Limb (tissue), 2 donors: ENCODE data around the gene LINC00632.
"Not testable (repeated sequence)": the region's sequence is repeated elsewhere in the genome, so short reads cannot be mapped to it uniquely, and the experiment has no call there.

Source experiments
- DNase-seq, 2 donors: peaks; one replicate each; pipeline ENCODE4 v3.0.0-alpha.2; 2016; ENCODE audit errors: extremely low spot score in 2 of 2

Gene LINC00632

DNA sequence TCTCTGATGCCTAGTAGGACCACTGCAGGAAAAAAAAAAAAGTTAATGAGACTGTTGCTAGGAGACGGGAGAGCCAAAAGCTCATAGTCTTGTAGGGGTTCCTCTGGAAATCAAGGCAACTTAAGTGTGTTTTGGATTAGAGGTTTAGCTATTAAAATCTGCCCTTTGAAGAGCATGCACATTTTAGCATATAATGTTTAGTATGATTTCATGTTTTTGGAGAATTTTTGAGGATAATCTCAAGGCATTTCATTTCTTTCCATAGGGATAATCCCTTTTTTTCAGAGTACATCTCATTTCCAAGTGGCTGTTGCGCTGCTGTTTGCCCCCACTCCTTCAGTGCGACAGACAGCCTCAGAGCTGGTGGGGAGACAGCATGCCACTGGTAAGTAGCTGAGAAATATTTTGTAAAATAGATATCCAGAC is at the start of gene LINC00632:
Gene LINC00632, plus strand, starts transcription at position 339 of the 426 bp plus-strand sequence.
- peak; percentile 26 to 40 for DNase-seq

DNA sequence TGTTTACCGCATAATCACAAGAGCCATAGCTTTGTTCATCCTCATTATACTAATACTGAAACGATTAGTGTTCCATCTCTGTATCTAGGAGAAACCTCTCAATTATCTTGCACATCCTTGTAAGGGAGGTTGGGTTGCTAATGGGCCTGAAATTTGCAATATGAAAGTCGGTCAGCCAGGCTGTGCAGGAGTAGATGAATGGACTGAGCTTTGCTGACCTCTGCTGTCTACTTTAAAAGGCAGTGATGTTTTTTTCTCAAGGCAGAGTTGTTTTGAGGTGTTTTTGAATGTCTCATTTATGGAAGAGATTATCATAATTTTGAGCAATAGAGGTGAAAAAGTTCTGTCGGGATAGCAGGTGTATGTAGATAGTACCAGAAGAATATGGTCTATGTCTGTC is 47.9 kb upstream of the LINC00632 start:
- DNase-seq = no peak

DNA sequence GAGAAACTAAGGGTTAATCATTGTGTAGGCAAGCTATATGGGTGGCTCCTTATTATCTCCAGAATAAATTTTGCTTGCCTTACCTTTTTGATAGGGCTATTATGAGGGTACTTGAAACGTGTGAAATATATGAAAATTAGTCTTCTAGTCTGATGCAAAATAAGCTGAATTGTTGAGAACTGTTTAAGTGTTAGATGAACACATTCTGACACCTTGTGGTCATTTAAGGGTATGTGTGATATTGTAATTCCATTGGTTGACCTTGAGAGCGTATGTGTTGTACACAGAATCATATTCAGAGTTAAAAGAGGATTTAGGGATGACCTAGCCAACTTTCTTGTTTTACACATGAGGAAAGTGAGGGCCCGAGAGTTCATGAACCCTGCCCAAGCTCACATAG is 44.6 kb upstream of the LINC00632 start:
- peak in 1 of 2 donors; percentile 2 for DNase-seq

DNA sequence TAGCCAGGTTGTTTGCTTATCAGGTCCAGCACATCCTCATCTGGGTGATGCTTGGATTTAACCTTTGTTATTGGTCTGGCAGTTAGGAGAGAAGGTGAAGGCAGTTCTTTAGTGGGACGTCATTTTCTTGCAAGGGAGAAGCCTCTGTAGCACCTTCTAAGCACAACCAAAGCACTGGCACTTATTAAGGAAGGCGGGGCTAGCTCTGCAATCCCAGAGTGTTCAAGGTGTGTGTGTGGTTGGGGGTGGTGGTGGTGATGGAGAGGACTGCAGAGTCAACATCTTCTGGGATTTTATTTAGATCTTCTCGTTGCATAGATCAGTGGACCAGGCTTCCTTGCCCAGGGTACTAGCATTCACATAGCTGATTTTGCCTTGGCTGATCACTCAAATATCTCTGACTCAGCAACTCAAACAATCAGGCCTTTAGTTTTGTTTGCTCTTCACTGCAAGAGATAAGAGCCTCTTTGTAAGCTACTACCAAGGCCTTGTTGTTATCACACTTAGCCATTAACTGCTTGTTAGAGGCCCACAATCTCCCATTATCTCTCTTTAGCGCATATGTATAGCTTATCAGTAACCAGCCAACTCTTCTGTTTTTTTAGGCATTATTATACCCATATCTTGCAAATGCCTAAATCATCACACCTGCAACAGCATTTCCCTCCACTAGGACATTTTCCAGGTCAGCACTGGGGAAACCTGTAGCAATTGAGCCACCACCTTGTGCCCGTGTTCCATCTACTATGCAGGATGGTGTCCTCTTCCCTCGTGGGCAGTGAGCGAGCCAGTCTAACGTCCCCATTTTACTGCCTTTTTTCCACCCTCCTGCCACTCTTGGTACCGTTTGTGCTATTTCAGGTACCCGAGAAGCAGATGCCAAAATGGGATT is 36.5 kb upstream of the LINC00632 start:
- DNase-seq = no peak

DNA sequence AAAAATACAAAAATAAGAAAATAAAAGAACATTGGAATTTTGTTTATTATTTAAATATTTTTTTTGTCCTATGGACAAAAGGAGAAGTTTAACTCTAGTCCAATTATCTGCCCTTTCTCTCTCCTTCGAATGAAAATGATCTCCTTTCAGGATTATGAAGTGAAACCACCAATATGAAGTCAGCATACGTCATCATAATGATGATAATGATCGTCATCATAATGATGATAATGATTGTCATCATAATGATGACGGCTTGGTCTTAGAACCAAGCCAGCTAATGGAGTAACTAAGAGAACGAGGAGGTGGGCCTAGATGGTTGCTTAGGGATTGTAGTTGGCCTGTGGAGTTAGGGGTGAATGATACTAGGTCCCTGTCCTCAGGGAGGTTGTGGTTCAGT is 21.9 kb upstream of the LINC00632 start:
- no peak for DNase-seq

DNA sequence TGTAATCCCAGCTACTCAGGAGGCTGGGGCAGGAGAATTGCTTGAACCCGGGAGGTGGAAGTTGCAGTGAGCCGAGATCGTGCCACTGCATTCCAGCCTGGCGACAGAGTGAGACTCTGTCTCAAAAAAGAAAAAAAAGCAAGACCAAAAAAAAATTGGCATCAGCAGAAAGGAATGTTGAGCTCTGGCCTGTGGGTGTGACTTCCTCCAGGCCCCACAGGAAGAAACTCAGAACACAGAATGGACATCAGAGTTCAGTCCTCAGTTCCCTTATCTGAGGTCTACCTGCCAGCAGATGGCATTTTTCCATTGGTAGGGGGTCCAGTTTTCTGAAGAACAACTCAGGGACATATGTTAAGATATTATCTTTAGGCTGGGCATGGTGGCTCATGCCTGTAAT is 18.0 kb upstream of the LINC00632 start:
- DNase-seq = not testable (repeated sequence)

DNA sequence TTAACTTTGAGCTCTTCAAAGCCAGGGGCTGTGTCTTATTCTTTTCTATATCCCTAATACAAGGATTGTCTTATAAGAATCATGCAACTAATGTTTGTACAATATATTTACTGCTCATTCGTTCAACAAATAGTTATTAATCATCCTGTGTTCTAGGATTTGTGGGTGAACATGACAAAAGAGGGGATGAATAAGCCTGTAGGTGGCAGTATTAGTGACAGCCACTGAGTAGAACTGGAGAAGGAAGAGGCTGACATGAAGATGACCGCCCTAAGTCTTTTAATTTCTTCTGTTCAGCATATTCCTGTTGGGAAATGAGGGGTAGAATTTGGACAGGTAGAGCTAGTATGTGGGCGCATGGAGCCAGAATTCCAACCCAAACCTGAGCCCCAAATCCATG is 11.9 kb upstream of the LINC00632 start:
- DNase-seq = no peak

DNA sequence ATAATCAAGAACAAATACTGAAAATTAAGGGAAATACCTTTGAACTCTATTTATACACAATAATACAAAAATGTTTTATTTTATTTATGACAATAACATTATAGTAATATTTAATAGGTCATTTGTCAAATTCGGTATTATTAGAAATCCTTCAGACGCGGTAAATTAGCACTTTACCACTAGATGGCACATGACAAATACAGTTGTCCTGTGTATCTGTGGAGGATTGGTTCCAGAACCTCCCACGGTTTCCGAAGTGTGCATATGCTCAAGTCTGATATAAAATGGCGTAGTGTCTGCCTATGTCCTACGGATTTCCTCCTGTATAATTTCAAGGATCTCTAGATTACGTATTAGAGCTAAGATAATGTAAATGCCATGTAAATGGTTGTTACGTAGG is 8.1 kb upstream of the LINC00632 start:
- DNase-seq = peak in 1 of 2 donors; percentile 13

DNA sequence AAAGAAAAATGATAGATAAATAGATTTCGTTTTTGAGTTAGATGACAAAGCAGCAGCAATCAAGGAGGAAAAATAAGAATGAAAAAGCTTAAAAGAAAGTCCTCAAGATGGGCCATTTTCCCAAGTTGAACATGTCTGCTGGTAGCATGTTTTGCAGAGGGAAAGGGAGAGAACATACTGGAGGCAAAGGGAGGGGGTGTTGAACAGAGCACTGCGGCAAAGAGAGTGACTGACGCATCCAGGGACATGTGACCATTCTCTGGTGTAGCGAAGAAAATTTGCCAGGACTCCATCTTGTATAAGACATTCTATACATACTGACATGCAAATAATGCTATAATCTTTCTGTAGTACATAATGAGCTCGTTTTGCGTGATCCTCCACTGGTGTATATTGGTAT is 1.2 kb downstream of the LINC00632 start:
- peak; percentile 47 to 49 for DNase-seq

DNA sequence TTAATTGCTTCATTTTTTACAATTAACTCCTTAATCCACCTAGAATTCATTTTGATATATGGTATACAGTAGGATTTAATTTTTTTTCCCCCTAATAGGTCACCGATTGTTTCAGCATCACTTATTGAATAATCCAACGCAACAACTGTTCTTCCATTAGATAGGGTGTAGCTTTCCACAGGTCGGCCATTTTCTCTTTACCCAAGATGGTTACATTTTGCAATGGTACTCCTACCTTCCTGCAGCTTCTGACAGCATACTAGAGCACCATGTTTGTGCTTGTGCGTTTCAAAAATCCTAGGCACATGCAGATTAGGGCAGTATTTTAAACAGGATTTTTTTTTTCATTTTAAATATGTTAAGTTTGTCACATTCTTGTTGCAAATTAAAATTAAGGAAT is 2.3 kb downstream of the LINC00632 start:
- DNase-seq = no peak

DNA sequence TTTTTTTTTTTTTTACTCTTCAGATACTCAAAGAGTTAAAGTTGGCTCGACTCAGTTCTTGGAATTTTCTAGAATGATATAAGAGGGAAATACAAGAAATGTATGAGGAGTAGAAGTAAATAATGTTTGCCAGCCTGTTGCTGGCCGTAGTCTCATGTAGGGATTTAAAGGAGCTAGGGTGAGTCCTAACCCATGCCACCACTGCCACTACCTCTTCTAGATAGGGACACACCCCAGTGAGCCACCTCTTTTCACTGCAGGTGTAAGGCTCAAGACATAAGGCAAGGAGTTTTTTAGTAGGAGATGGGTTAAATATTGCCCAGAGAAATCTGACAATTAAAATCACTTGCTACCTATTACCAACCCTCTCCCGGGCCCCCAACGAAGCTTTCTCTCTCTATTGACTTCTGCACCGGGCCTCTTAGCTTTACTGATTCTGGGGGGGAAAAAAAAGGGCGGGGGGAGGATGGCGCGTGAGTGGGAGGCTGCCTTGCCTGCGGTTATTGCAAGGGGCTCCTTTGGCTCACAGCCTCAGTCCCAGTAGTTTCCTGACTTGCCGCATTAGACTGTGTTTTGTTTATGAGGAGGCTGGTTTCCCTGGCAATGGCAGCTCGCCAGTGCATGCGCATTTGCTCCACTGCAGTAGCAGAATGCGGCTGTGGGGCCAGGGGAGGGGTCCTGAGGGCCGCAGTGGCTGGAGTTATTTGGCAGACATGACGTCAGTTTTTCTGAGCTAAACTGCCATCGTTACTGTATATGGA is 3.0 kb downstream of the LINC00632 start:
- peak; percentile 87 to 92 for DNase-seq

DNA sequence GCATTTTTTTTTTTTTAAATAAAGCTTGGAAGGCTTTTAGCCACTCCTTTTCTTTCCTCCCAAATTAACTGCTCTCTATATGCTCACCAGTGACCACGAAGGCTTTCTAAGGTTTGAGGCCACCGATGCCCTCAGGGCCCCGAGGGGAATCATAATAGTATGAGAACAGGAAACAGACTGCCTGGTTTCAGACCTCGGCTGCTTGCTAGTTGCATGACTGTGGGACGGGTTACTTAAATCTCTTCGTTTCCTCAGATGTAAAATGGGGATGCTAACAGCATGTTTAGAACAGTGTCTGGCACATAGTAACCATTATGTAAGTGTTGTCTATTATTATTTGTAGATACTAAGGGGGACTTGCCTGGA is 3.6 kb downstream of the LINC00632 start:
- no peak for DNase-seq

DNA sequence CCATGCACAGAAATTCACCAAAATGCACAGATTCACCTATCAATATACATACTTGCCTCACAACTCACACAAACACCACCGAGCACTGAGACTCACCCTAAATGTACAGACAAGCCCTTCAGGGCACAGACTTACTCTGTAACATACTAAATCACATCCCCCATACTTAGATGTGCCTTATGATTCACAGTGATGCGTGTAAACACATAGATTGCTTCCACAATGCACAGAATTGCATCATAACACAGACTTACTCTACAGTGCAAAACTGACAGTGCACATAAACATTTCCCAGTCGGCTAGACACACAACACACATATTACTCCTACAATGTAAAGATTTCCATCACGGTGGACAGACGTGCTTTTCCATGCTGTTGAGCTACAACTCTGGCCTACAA is 6.2 kb downstream of the LINC00632 start:
- no peak for DNase-seq

DNA sequence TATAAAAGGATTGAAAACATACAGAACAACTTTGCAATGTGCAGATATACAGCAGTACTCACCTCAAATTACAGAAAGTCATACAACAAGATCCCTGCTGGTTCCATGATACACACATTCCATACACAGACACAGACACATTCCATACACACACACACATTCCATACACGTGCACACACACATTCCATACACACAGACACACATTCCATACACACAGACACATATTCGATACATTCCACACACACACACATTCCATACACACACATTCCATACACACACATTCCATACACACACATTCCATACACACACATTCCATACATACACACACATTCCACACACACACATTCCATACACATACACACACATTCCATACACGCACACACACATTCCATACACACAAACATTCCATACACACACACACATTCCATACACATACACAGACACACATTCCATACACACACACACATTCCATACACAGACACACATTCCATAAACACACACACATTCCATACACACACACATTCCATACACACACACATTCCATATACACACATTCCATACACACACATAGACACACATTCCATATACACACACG is 13.7 kb downstream of the LINC00632 start:
- DNase-seq = no peak

DNA sequence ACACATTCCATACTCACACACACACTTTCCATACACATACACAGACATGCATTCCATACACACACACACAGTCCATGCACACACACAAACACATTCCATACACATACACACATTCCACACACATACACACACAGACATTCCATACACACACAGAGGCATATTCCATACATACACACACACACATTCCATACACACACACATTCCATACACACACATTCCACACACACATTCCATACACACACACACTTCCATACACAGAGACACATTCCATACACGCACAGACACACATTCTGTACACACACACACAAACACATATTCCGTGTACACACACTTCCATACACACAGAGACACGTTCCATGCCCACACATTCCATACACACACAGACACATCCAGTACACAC is 14.8 kb downstream of the LINC00632 start:
- DNase-seq = no peak

DNA sequence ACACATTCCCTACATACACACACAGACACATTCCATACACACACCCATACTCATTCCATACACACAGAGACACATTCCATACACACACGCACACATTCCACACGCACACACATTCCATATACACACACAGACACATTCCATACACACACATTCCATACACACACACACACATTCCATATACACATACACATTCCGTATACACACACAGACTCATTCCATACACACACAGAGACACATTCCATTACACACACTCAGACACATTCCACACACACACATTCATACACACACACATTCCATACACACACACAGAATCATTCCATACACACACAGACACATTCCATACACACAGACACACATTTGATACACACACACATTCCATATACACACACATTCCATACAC is 15.2 kb downstream of the LINC00632 start:
- no peak for DNase-seq

DNA sequence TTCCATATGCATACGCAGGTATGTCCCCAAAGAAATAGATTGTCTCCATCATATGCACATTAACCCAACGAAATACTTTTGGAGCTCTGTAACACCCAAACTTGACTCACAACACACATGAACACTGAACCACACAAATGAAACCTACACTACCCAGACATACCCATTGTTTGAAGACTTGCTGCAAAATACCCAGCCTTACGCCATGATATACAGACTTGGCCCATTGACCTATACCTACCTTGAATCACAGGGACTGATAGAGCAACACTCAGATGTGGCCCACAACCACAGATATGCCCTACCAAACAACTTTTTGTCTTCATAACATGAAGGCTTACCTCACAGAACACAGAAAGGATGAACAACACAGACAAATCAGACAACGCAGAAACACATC is 15.9 kb downstream of the LINC00632 start:
- no peak for DNase-seq

DNA sequence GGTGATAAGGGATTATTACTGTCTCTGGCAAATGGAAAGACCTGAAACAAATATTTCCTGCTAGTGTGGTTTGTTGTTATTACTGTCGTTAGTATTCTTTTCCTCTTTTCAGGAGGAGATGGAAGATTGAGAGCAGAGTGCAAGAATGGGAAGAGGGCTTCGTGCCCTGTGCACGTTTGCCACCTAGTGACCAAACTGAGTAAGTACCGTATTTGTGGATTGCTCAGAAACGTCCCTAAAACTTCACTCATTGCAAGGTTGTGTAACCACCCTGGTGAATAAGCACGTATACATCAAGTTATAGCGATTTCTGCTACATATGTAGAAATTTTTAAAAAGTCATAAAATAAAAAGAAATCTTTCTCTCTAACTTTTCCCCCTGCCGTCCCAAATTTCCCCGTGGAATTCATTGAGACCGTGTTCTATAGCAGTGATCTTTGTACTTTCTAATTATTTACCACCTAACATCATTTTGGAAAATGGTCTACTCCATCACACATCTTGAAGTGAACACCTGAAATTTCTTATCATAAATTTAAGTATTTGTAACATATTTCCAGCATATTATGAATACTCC is 24.3 kb downstream of the LINC00632 start:
- peak in 1 of 2 donors; percentile 51 for DNase-seq

DNA sequence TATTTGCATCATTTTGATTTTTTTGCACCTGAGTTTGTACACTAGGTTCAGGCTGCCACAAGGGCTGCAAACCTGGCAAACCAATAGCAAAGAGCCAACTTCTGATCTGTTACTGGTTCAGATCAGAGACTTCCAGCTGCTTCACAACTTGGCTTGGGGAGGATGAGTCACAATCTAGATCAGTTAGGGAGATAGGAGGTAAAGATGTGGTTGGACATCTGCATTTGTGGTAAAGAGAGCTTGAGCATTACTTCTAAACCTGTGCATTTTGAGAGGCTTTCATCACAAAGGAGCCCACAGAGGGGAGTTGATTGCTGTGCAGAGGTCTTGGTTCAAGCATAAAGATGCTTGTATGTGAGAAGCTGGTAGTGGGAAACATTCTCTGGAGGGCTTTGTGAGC is 34.5 kb downstream of the LINC00632 start:
- DNase-seq = no peak

DNA sequence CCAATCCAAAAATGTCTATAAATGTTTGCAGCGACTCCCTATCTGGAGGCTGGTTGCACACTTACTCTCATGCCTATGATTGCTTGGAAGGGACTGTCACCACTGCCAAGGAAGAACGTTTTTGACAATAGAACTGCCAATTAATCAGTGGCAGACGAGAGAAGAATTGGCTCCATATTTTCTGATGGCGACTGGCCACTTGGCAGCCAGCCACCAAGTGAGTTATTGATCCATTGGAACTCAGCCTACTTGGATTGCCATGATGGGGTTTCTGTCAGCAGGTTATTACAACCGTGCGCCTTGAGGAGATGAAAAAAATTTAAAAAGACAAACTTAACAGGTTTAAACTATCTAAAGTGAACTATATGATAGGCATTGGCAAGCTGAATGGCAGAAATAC is 47.4 kb downstream of the LINC00632 start:
- no peak for DNase-seq

DNA sequence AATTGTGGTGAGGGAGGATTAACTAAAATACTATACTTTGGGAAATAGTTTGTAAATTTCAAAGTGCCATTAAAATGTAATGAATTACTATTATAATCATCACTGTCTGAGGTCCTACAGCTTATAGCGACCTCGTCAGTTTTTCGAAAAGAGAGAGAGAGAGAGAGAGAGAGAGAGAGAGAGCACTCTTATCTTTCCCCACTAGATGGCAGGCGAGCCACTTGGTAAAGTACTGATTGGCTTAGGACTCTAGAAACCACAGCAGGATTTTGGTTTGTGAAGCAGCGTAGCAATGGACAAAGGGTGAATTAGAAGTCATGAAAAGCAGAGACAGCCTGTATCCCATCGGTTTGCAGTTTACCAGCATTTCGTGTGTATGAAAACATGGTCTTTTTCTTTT is 52.5 kb downstream of the LINC00632 start:
- peak; percentile 58 to 61 for DNase-seq

DNA sequence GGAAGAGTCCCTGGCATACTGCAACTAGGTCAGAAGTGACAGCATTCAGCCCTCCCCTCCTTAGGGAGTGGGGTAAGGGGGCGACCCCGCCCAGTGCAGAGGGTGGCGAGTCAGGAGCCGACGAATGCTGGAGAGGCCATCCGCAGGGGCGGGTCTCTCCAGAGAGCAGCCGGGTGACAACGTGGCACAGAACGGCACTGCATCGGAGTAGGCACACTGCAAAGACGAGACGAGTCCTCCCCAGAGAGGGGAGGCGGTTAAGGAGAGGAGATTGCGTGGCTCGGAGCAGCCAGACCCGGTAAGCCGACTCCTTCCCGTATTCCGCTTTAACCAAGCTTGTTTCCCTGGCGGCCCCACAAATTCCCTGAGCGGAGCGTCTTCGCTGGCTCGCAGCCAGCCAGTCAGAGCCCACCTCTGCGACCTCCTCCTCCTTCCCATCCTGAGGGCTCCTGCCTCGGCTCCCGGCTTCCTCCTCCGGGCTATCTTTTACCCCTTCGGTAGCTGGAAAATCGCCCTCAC is 54.9 kb downstream of the LINC00632 start:
- peak in 1 of 2 donors; percentile 53 for DNase-seq
